PFSK-1 (cell line): ENCODE results near the gene ZBTB22. TPM values are rescaled to one million over a fixed set of nuclear protein-coding genes. Genes with fewer than 3 reads are reported as not detected.

Experiments
- FOXP2 ChIP-seq: optimal IDR thresholded peaks from 2 replicates; pipeline ENCODE3; 2011; ENCODE audit warnings: borderline replicate concordance, control low read depth, inconsistent platforms; ENCODE audit not compliant: insufficient read depth; ENCODE audit errors: extremely low read length, extremely low read depth
- POLR2AphosphoS5 ChIP-seq: IDR thresholded peaks from 2 replicates; pipeline ENCODE4 v1.6.1; 2012; ENCODE audit warnings: low read depth, mild to moderate bottlenecking, control low read depth, low read length, moderate library complexity
- SIN3A ChIP-seq: IDR thresholded peaks from 2 replicates; pipeline ENCODE4 v1.6.1; 2012; ENCODE audit warnings: mild to moderate bottlenecking, low read length, moderate library complexity, borderline replicate concordance; ENCODE audit not compliant: insufficient read depth
- TAF1 ChIP-seq: IDR thresholded peaks from 2 replicates; pipeline ENCODE4 v1.6.1; 2012; ENCODE audit warnings: low read length, control low read depth, borderline replicate concordance; ENCODE audit not compliant: insufficient read depth
- polyA plus RNA-seq: library from polyadenylated mRNA; unstranded; fragments of >200 nt; gene quantifications from one replicate; pipeline ENCODE4 v1.2.1, GENCODE V29; 2012; ENCODE audit warnings: low read depth, missing spikeins; ENCODE audit not compliant: insufficient read length
- TF ChIP-seq, protein P1 (sequence below), 2 experiments: IDR thresholded peaks; 2 replicates each; pipeline versions ENCODE4 v1.6.1 to v1.8.0; 2011 to 2012; ENCODE audit warnings: low read depth in 2 of 2, low read length in 2 of 2, control low read depth in 1 of 2, inconsistent platforms in 1 of 2, mild to moderate bottlenecking in 1 of 2, moderate library complexity in 1 of 2; ENCODE audit not compliant: insufficient read depth in 1 of 2

Gene ZBTB22, protein sequence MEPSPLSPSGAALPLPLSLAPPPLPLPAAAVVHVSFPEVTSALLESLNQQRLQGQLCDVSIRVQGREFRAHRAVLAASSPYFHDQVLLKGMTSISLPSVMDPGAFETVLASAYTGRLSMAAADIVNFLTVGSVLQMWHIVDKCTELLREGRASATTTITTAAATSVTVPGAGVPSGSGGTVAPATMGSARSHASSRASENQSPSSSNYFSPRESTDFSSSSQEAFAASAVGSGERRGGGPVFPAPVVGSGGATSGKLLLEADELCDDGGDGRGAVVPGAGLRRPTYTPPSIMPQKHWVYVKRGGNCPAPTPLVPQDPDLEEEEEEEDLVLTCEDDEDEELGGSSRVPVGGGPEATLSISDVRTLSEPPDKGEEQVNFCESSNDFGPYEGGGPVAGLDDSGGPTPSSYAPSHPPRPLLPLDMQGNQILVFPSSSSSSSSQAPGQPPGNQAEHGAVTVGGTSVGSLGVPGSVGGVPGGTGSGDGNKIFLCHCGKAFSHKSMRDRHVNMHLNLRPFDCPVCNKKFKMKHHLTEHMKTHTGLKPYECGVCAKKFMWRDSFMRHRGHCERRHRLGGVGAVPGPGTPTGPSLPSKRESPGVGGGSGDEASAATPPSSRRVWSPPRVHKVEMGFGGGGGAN
- 26.5 TPM for polyA plus RNA-seq

DNA sequence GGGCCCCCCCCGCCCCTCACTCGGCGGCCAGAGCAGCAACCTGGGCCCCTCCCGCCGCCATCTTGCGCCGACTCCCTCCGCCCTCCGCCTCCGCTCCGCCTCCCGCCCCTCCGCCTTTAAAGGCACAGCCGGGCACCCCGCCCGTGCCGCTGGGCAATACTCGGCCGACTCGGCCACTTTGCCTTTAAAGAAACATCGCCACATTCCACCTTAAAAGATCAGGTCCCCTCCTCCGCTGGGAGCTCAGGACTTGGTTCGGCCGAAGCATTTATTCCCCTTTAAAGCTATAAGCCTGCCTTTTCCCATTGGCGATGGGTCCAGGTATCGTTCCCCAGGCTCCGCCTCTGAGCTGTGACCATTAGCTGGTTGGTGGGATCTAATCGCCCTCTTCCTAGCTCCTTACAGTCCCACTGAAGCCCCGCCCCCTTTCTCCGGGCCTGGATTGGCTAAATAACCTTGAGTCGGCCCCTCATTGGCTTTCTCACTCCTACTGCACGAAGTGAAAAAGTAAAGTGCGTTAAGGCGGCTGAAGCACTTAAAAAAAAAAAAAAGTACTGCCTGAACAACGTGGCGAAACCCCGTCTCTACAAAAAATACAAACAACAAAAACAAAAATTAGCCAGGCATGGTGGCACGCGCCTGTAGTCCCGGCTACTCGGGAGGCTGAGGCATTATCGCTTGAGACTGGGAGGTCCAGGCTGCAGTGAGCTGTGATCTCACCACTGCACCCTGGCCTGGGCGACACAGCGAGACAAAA is at the start of gene ZBTB22:
Gene ZBTB22 (minus strand): TSS at position 76 of the 757 bp plus-strand sequence. CDS start 828 bp downstream, outside the sequence.
- no peak; the same call in 1 of the 2 replicates for TF ChIP-seq SIN3A
- peak; percentile 25; the same call in 1 of the 2 replicates for TF ChIP-seq POLR2AphosphoS5
- no peak for TF ChIP-seq FOXP2
- TF ChIP-seq, protein P1, sequence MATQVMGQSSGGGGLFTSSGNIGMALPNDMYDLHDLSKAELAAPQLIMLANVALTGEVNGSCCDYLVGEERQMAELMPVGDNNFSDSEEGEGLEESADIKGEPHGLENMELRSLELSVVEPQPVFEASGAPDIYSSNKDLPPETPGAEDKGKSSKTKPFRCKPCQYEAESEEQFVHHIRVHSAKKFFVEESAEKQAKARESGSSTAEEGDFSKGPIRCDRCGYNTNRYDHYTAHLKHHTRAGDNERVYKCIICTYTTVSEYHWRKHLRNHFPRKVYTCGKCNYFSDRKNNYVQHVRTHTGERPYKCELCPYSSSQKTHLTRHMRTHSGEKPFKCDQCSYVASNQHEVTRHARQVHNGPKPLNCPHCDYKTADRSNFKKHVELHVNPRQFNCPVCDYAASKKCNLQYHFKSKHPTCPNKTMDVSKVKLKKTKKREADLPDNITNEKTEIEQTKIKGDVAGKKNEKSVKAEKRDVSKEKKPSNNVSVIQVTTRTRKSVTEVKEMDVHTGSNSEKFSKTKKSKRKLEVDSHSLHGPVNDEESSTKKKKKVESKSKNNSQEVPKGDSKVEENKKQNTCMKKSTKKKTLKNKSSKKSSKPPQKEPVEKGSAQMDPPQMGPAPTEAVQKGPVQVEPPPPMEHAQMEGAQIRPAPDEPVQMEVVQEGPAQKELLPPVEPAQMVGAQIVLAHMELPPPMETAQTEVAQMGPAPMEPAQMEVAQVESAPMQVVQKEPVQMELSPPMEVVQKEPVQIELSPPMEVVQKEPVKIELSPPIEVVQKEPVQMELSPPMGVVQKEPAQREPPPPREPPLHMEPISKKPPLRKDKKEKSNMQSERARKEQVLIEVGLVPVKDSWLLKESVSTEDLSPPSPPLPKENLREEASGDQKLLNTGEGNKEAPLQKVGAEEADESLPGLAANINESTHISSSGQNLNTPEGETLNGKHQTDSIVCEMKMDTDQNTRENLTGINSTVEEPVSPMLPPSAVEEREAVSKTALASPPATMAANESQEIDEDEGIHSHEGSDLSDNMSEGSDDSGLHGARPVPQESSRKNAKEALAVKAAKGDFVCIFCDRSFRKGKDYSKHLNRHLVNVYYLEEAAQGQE (IDR thresholded peaks at IDR 0.05; ENCODE audit: insufficient read depth in 1 of 2, low read depth in 2 of 2, low read length in 2 of 2): no peak
- peak; percentile 26; the same call in 1 of the 2 replicates for TF ChIP-seq TAF1

DNA sequence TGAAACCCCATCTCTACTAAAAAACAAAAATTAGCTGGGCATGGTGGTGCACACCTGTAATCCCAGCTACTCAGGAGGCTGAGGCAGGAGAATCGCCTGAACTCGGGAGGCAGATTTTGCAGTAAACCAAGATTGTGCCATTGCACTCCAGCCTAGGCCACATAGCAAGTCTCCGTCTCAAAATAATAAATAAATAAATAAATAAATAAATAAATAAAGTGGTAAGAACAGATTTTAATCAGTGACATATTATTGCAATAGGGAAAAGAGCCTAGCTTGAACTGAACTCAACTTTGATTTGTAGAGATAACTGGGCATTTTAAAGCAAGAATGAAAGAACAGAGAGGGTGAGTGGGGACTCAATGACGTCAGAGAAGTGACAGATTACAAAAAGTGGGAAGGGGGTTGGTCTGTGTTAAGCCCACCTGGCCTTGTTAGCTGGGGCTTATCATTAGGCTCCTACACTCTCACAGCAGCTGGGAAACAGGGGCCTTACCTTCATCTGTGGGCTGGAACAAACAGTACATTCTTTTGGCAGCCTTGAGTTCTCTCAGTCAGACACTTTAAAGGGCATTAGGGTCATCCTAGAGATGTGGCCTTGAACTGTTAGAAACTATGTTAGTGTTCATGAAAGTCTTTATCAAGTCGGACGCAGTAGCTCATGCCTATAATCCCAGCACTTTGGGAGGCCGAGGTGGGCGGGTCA is 49.6 kb upstream of the ZBTB22 start:
- TF ChIP-seq FOXP2 (no peak), TAF1 (no peak), SIN3A (no peak), POLR2AphosphoS5 (no peak)
- TF ChIP-seq, protein P1 (IDR thresholded peaks at IDR 0.05; ENCODE audit: insufficient read depth in 1 of 2, low read depth in 2 of 2, low read length in 2 of 2): no peak

DNA sequence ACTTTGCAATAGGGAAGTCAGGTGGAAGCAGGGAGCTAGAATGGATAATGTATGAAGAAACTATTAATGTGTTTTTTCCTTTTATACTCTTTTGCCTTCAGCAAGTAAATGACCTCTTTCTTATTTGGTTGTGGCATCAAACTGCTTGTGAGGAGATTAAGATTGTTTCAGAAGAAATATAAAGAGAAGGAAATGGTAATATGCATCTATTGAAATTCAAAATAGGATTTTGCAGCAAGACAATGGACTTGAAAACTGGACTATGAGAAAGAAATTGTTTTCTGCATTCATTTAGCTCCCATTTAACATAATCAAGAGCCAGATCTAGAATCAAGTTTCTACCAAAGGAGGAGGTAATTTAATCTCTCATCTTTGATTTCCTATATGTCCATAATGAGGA is 41.8 kb upstream of the ZBTB22 start:
- TF ChIP-seq FOXP2: no peak
- TF ChIP-seq POLR2AphosphoS5: no peak
- TF ChIP-seq TAF1: no peak

DNA sequence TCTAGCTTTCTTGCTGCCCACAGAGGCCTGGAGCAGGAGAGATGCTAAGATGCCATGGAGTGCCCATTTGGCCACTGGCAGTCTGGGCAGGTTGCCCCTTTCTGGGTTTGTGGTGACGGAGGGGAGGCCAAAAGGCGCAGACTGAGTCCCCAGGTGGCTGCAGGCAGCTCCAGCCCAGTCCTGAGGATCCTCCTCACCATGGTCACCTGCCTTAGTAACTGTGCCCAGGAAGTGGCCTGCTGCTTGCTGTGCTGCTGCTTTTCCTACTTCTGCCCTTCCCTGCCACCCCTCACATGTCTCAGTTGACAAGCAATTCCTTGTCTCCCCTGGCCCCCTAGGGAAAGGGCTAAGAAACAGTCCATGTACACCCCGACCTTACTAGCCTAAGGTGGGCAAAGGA is 38.8 kb upstream of the ZBTB22 start:
- TF ChIP-seq FOXP2: no peak
- no peak for TF ChIP-seq TAF1
- no peak for TF ChIP-seq POLR2AphosphoS5
- no peak for TF ChIP-seq SIN3A
- TF ChIP-seq, protein P1 (IDR thresholded peaks at IDR 0.05; ENCODE audit: insufficient read depth in 1 of 2, low read depth in 2 of 2, low read length in 2 of 2): no peak

DNA sequence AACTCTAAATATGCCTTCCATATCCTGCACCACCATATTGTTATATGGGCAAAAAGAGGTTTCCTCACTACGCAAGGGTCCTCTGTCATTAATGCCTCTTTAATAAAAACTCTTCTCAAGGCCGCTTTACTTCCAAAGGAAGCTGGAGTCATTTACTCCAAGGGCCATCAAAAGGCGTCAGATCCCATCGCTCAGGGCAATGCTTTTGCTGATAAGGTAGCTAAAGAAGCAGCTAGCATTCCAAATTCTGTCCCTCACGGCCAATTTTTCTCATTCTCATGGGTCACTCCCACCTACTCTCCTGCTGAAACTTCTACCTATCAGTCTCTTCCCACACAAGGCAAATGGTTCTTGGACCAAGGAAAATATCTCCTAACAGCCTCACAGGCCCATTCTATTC is 30.3 kb upstream of the ZBTB22 start:
- TF ChIP-seq TAF1 (no peak), POLR2AphosphoS5 (no peak), SIN3A (no peak), FOXP2 (no peak)
- TF ChIP-seq, protein P1 (IDR thresholded peaks at IDR 0.05; ENCODE audit: insufficient read depth in 1 of 2, low read depth in 2 of 2, low read length in 2 of 2): no peak
